Iris pigment epithelial cell (primary cell): ENCODE measurements around the gene CBLB.
"Not testable (repeated sequence)": the region's sequence is repeated elsewhere in the genome, so short reads cannot be mapped to it uniquely, and the experiment has no call there.

ENCODE experiments used
- DNase-seq: peaks from one replicate; pipeline ENCODE4 v3.0.0-alpha.2; 2011; ENCODE audit warnings: low read depth

The CBLB gene

GRCh38 chr3:105747696-105748095 is 121.1 kb downstream of the CBLB start:
- no peak for DNase-seq

- peak; percentile 87 for DNase-seq
Observed at GRCh38 chr3:105747060-105747541, 121.7 kb downstream of the CBLB start.

- DNase-seq: no peak
Observed at GRCh38 chr3:105746231-105746996, 122.4 kb downstream of the CBLB start.

DNA sequence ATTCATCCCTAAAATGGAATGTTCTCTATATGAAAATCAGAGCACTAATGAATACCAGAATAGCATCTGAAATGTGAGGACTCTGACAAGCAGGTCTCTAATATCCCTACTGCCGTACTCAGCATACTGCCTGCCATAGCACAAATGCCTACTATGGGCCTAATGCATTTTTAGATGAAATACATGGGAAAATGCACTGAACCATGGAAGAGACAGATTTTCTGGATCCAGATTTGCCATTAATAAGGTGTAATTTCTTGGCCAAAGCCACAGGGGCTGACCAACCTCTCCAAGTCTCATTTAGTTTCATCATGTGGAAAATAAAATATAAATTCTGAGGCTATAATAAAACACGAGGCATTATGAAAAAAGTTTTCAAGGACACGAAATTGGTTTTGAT is 123.8 kb downstream of the CBLB start:
- no peak for DNase-seq

- DNase-seq: no peak
Observed at GRCh38 chr3:105744202-105744601, 124.6 kb downstream of the CBLB start.

GRCh38 chr3:105733356-105733755 is 135.5 kb downstream of the CBLB start:
- DNase-seq: no peak

- peak; percentile 59 for DNase-seq
Observed at GRCh38 chr3:105731686-105732085, 137.1 kb downstream of the CBLB start.

DNA sequence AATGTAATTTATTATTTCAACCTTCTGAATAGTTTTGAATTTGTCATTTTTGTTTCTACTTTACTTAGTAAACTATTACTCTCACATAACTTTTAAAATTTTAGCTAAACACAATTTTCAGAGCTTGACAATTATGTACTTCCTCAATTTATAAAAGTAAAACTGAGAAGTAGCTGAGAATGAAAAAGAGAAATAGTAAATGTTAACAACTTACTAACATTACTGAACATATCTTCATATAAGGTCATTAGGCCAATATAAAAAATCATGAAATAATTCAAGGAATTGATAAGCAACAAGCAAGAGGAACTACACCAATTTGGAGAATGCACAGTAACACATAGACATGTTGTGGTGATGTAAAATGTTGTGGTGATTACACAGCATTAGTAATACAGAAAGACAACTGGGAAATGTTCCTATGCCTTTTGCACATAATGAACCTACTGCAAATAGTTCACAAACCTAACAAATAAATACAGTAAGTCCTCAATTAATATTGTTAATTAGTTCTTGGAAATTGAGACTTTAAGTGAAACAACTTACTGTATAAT is 137.9 kb downstream of the CBLB start:
- peak; percentile 59 for DNase-seq

- DNase-seq: peak; percentile 79
Observed at GRCh38 chr3:105729667-105730066, 139.1 kb downstream of the CBLB start.

DNA sequence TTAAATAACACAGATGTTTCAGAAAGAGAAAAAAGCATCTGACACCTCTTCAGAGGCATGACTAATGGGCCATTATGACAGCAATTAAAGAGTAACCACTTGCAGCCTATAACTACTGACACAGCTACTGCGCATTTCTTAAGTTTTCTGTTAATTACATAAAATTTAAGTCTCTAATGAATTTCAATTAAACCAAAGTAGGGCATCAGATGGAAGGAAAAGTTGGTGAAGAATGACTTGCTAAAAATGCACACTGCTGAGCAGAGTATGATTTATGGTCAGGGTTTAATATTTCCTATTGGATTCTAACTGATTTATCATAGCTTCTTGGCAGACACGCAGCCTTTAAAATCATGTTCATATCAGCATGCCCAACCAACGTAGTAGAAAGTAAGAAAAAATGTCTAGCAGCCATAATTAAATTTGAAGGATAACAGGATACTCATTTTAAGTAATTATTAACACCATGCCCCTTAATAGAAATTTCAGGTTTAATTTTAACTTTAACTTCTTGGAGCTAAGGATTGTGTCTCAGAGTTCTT is 140.0 kb downstream of the CBLB start:
- peak; percentile 25 for DNase-seq

GRCh38 chr3:105727036-105727435 is 141.8 kb downstream of the CBLB start:
- DNase-seq: not testable (repeated sequence)

DNA sequence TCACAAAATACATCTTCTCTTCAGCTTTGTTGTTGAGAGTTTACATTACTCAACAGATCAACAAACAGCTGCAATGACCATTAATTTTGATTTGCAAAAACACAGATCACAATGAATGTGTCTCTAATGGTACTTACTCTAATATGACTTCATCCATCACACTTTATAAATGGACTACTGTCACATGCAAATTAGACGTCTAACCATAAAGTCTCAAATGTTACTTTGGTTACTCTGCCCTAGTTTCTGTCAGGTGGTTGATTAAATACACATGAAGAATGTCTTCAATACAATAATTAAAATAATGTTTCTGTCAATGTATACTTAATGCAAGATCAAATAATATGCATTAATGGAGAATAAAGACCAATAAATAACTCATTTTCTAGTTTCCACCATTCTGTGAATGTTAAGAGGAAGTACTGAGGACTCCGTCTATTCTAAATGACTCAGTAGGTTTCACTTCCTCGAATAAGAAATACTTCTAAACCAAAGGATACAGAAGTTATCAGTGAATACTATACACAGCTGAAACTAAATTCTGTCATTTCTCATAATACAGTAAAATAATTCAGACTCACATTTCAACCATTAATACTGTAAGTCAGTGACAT is 145.8 kb downstream of the CBLB start:
- no peak for DNase-seq

DNA sequence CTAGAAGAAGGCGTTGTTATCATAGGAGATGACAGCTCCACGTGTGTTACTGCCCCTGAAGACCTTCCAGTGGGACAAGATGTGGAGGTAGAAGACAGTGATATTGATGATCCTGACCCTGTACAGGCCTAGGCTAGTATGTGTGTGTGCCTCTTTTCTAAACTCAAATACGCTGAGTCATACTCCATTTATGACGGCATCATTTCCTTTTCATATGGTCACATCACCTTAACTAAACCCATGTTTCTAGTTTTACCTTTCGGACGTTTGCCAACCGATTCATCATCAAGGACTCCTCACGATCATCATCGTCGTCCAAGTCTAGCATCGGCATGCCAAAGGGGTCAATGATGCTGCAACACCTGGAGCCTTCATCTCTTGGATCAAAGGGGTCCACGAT is 149.0 kb downstream of the CBLB start:
- DNase-seq: no peak

GRCh38 chr3:105715372-105715771 is 153.4 kb downstream of the CBLB start:
- peak; percentile 88 for DNase-seq

DNA sequence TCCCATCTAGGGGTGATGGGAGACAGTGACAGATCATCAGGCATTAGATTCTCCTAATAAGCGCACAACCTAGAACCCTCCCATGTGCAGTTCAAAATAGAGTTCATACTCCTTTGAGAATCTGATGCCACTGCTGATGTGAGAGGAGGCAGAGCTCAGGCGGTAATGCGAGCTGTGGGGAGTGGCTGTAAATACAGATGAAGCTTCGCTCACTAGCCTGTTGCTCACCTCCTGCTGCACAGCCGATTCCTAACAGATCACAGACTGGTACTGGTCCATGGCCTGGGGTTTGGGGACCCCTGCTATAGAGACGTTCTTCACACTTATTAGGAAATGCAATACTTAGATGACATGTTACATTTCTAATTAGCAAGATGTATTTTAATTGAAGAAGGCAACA is 154.4 kb downstream of the CBLB start:
- DNase-seq: no peak

GRCh38 chr3:105708980-105709379 is 159.8 kb downstream of the CBLB start:
- DNase-seq: no peak

DNA sequence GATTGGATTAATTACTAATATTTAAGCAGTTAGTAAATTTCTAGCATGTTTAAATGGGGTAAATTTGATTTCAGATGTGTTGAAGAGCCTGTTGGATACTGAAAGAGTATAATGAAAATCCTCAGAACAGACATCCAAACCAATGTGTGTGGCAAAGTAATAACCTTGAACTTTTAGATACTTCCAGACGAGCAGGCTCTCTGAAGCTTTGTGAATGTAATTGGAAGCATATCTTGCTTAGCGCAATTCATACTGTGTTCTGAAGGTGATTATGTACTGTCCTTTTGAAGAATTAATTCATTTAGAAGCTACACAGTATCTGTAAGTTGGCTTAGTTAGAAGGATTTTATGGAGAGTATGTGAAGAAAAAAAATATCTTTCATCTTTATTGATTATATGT is 161.8 kb downstream of the CBLB start:
- no peak for DNase-seq

GRCh38 chr3:105704726-105705410 is 163.9 kb downstream of the CBLB start:
- no peak for DNase-seq

DNA sequence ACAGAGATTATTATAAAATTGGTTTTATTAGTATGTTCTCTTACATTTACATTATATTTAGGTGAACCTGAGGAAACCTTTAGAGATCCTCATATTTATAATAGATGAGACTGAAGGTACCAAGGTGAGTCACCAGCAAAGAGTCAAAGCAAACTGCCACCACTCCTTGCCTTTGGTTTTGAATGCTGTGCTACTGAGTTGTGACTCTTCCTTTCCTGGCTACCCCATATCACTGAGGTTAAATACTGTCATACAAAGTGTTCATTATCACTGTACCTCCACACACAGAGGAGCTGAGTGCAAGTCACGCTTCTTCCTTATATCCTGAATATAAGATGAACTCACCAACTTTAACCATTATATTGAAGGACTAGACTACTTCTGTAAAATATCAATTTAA is 168.2 kb downstream of the CBLB start:
- DNase-seq: no peak

GRCh38 chr3:105691633-105692032 is 177.2 kb downstream of the CBLB start:
- DNase-seq: no peak

DNA sequence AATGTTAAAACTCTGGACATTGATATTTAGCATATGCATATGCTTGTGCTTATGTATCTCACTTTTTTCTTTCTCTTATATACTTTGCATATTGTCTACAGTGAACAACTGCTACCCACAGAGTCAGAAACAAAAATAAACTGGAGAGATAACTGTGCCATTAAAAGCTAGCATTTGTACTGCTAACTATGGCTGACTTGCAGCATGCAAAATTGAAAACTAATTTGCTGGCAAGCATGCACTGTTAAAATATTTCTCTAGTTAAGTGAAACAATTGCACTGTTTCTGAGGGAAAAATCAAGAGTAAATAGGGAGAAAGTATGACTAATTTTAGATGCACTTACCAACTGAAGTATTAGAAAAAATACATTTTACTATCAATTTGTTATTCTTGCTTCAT is 177.8 kb downstream of the CBLB start:
- no peak for DNase-seq

DNA sequence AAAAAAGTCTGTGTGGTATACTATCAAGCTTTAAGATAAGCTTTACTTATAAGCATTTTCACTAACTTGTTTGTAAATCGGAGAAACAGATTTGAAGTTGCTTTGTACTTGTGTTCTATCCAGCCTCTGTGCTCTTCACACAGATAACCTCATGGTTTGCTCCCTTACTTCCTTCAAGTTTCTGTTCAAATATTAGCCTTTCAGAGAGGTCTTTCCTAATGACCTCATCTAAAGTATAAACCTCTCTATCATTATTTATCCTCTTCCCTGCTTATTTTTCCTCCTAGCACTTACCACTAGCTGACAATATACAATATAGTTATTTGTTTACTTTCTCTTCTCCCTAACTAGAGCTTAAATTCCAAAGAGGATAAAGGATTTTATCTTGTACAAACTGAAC is 180.0 kb downstream of the CBLB start:
- DNase-seq: peak; percentile 19
